Measurements from ENCODE around the gene GP1BB.
"Not testable (repeated sequence)": the region's sequence is repeated elsewhere in the genome, so short reads cannot be mapped to it uniquely, and the experiment has no call there.

The GP1BB gene

GRCh38 chr22:19723232-19723982 lies at the start of gene GP1BB:
TSS of gene GP1BB (plus strand) at chr22:19723539. CDS start at chr22:19723570, 31 bp downstream.
- DNase-seq: peak; percentile 35 to 70 (median 47)

GRCh38 chr22:19673660-19674059 lies 49.7 kb upstream of the GP1BB start:
- DNase-seq: no peak

- no peak for DNase-seq
Observed at GRCh38 chr22:19674129-19674928, 49.0 kb upstream of the GP1BB start.

- no peak for DNase-seq
Observed at GRCh38 chr22:19674929-19675253, 48.4 kb upstream of the GP1BB start.

- no peak for DNase-seq
Observed at GRCh38 chr22:19675428-19675827, 47.9 kb upstream of the GP1BB start.

GRCh38 chr22:19676437-19676836 lies 46.9 kb upstream of the GP1BB start:
- not testable (repeated sequence) for DNase-seq

GRCh38 chr22:19678949-19679521 lies 44.3 kb upstream of the GP1BB start:
- no peak for DNase-seq

GRCh38 chr22:19679522-19680101 lies 43.7 kb upstream of the GP1BB start:
- peak; percentile 47 to 79 (median 63) for DNase-seq

- DNase-seq: no peak
Observed at GRCh38 chr22:19680287-19680881, 43.0 kb upstream of the GP1BB start.

GRCh38 chr22:19680911-19681862 lies 42.2 kb upstream of the GP1BB start:
- no peak for DNase-seq

- no peak for DNase-seq
Observed at GRCh38 chr22:19681863-19682245, 41.5 kb upstream of the GP1BB start.

GRCh38 chr22:19686946-19687345 lies 36.4 kb upstream of the GP1BB start:
- DNase-seq: no peak

GRCh38 chr22:19687561-19688300 lies 35.6 kb upstream of the GP1BB start:
- DNase-seq: peak; percentile 31 to 42 (median 37)

GRCh38 chr22:19688301-19689290 lies 34.7 kb upstream of the GP1BB start:
- no peak for DNase-seq

GRCh38 chr22:19689408-19689807 lies 33.9 kb upstream of the GP1BB start:
- no peak for DNase-seq

- DNase-seq: no peak
Observed at GRCh38 chr22:19691007-19691720, 32.2 kb upstream of the GP1BB start.

GRCh38 chr22:19691721-19692341 lies 31.5 kb upstream of the GP1BB start:
- no peak for DNase-seq

GRCh38 chr22:19693581-19693980 lies 29.8 kb upstream of the GP1BB start:
- no peak for DNase-seq

All from suppressor macrophage treated with lipopolysaccharide for 1 hour (primary cell).